Activated CD4-positive, alpha-beta T cell treated with anti-CD3 and anti-CD28 coated beads for 24 hours (primary cell): ENCODE results near the gene PCMTD2.
"Not testable (repeated sequence)": the region's sequence is repeated elsewhere in the genome, so short reads cannot be mapped to it uniquely, and the experiment has no call there.

Experiments
- DNase-seq, 2 donors: peaks; one replicate each; pipeline ENCODE4 v3.0.0-alpha.2; 2020; ENCODE audit warnings: low read depth in 2 of 2

PCMTD2 gene

DNA sequence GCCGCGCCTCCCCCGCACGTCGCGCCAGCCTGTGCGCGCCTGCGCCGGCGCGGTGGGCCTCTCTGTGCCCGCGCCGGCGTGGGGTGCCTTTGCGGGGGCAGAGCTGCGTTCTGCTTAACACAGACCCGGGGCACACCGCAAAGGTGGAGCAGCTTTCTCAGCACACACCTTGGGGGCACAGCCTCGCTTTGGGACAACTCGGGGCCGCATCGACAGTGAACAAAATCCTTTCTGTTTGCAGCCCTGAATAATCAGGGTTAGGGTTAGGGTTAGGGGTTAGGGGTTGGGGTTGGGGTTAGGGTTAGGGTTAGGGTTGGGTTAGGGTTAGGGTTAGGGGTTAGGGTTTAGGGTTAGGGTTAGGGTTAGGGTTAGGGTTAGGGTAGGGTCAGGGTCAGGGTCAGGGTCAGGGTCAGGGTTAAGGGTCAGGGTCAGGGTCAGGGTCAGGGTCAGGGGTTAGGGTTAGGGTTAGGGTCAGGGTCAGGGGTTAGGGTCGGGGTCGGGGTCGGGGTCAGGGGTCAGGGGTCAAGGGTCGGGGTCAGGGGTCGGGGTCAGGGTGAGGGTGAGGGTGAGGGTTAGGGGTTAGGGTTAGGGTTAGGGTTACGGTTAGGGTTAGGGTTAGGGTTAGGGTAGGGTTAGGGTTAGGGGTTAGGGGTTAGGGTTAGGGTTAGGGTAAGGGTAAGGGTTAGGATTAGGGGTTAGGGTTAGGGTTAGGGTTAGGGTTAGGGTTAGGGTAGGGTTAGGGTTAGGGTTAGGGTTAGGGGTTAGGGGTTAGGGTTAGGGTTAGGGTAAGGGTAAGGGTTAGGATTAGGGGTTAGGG is 31.1 kb downstream of the PCMTD2 start:
- not testable (repeated sequence) for DNase-seq

GRCh38 chr20:64287264-64287590 is 31.7 kb downstream of the PCMTD2 start:
- DNase-seq: not testable (repeated sequence)

- not testable (repeated sequence) for DNase-seq
These were observed 36.6 kb downstream of the PCMTD2 start for GRCh38 chr20:64292167-64292566.

- not testable (repeated sequence) for DNase-seq
These were observed 47.5 kb downstream of the PCMTD2 start for GRCh38 chr20:64303086-64303485.

GRCh38 chr20:64313761-64314160 is 58.2 kb downstream of the PCMTD2 start:
- DNase-seq: not testable (repeated sequence)

DNA sequence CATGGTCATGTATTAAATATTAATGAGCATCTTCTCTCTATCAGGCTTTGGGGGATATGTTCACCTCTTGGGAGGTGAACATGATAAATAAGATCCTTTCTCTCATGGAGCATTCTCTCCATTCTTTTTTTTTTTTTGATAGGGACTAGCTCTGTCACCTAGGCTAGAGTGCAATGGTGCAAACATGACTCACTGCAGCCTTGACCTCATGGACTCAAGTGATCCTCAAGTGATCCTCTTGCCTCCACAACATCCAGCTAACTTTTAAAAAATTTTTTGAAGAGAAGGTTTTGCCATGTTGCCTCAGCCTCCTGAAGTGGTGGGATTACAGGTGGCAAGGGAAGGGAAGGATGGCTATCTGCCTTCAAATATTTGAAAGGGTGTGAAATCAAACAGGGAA is 59.8 kb downstream of the PCMTD2 start:
- not testable (repeated sequence) for DNase-seq

DNA sequence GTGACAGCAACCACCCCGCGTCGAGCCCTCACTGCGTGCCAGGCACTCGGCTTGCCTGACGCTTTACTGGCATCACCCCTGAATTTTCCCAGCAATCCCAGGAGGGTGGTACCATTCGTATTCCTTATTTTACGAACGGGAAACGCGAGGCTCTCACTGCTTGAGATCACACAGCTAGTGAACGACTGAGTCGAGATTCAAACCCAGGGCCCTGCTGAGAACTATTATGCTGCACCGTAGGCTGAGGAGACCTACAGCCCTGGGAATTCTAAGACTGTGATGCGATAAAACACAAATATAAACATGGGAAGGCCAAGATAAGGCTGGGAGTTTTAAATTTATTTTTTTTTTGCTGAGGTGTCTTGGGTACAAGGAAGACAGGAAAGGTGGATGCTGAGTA is 60.3 kb downstream of the PCMTD2 start:
- not testable (repeated sequence) for DNase-seq

DNA sequence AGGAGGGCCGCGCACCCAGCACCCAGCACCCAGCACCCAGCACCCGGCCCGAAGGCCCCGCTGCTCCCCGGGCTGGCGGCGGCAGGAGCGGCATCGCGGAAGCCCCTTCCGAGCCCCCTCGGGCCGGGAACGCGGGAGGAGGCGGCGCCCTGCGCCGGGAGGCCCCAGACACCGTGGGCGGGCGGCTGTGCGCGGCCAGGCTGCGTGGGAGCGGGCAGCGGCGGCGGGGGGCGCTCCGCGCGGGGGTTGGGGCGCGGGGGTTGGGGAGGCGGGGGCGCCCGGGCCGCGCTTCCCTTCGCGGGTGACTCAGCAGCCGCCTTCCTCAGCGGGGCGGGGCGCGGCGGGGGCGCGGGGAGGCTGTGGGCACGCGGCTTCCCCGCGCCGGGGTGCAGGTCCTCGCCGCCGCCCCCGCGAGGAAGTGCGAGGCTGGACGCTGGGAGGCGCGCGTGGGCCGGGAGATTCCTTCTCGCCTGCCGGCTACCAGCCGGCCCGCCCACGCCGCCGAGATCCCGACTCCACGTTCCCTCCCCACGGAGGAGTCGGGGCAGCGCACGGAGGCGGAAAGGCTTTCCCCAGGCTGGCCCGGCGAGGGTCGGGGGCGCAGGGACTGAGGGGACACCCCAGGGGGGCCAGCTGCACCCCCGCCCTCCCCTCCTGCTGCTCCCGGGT is 61.0 kb downstream of the PCMTD2 start:
- peak in 1 of 2 donors; percentile 16 for DNase-seq

DNA sequence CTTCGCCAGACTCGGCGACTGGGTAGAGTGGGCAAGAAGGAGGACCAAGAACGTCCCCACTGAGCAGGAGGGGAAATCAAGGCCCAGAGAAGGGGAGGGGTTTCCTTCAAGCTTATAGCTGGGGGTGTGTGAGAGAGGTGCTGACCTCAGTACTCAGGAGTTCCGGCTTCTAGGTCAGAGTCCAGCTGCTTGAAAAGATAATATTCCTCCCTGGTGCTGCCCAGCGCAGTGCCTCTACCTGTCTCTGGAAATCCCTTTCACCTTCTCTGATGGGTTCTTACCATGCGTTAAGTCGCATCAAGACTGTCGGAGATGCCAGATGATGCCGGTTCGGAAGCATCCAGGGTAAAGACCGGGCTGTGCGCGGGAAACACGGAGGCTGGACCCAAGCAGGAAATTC is 61.8 kb downstream of the PCMTD2 start:
- DNase-seq: not testable (repeated sequence)

GRCh38 chr20:64318056-64318455 is 62.5 kb downstream of the PCMTD2 start:
- DNase-seq: not testable (repeated sequence)

GRCh38 chr20:64322031-64322789 is 66.7 kb downstream of the PCMTD2 start:
- DNase-seq: not testable (repeated sequence)
